ENCODE measurements around the gene BDKRB2. TPM values are rescaled to one million over a fixed set of nuclear protein-coding genes. Genes with fewer than 3 reads are reported as not detected.
A peak's percentile ranks its signal among the peaks of the same experiment; 100 is the strongest.

BDKRB2 gene
- total RNA-seq, result not detected

DNA sequence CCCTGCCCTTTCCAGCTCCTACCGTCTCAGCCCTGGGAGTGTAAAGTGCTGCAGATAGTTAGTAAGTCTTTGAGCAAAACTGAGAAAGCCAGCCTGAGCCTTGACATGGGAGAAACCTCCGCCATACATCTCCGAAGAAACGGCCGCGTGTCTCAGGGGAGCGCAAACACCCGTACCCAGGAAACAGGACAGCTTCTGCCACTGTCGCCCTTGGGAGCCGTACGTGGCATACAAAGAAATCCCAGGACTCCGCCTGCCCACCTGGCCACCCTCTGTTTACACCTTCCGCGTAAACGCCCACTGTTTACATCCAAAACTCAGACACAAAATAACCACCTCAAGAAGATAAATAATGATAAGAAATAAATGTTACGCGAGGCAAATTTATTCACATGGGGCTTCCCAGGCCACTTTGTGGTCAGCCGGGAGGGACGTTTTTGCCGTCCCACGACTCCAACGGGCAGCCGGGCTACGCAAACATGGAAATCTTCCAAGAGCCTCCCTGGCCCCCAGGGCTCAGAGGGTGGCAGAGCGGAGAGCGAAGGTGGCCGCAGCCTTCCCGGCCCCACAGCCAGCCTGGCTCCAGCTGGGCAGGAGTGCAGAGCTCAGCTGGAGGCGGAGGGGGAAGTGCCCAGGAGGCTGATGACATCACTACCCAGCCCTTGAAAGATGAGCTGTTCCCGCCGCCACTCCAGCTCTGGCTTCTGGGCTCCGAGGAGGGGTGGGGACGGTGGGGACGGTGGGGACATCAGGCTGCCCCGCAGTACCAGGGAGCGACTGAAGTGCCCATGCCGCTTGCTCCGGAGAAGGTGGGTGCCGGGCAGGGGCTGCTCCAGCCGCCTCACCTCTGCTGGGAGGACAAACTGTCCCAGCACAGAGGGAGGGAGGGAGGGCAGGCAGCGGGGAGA, at the start of gene BDKRB2:
BDKRB2 (plus strand) TSS at position 689 of the 908 bp plus-strand sequence. CDS start 32,269 bp downstream, outside the sequence.
- no peaks in the 10 kb centered on the region for H3K36me3 Mint-ChIP-seq
- H3K4me3 Mint-ChIP-seq, result no peak within 1 kb of the TSS
- CTCF ChIA-PET, result no interaction called here
- ATAC-seq (no peak), DNase-seq (no peak)
- H3K27ac Mint-ChIP-seq, result no peak within 1 kb of the TSS
- H3K27me3 Mint-ChIP-seq, result peaks cover 51% of the 10 kb centered on the region
- H3K9me3 Mint-ChIP-seq (ENCODE audit: low read depth), result no peaks in the 10 kb centered on the region
- peaks cover 2% of the 10 kb centered on the region for H3K4me1 Mint-ChIP-seq

DNA sequence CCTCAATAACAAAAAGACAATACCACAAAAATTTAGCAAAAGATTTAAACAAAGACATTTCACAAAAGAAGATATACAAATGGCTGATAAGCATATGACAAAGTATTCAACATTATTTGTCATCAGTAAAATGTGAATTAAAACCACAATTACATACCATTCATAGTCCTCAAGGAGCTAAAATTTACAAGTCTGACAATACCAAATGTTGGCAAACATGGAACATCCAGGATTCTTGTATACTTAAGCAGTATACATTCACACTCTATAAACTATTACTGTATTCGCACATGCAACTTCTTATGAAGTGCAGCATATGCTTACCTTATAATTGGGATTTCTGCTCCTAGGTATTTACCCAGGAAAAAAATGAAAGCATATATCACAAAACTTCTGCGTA, 49.7 kb upstream of the BDKRB2 start:
- H3K27ac Mint-ChIP-seq, result no peak overlapping the region
- CTCF ChIA-PET, result no interaction called here
- no peaks in the 10 kb centered on the region for H3K9me3 Mint-ChIP-seq (ENCODE audit: low read depth)
- no peak overlapping the region for H3K4me3 Mint-ChIP-seq
- ATAC-seq, result no peak
- H3K27me3 Mint-ChIP-seq, result peaks cover 5% of the 10 kb centered on the region
- H3K36me3 Mint-ChIP-seq, result no peaks in the 10 kb centered on the region
- no peaks in the 10 kb centered on the region for H3K4me1 Mint-ChIP-seq
- DNase-seq, result no peak

DNA sequence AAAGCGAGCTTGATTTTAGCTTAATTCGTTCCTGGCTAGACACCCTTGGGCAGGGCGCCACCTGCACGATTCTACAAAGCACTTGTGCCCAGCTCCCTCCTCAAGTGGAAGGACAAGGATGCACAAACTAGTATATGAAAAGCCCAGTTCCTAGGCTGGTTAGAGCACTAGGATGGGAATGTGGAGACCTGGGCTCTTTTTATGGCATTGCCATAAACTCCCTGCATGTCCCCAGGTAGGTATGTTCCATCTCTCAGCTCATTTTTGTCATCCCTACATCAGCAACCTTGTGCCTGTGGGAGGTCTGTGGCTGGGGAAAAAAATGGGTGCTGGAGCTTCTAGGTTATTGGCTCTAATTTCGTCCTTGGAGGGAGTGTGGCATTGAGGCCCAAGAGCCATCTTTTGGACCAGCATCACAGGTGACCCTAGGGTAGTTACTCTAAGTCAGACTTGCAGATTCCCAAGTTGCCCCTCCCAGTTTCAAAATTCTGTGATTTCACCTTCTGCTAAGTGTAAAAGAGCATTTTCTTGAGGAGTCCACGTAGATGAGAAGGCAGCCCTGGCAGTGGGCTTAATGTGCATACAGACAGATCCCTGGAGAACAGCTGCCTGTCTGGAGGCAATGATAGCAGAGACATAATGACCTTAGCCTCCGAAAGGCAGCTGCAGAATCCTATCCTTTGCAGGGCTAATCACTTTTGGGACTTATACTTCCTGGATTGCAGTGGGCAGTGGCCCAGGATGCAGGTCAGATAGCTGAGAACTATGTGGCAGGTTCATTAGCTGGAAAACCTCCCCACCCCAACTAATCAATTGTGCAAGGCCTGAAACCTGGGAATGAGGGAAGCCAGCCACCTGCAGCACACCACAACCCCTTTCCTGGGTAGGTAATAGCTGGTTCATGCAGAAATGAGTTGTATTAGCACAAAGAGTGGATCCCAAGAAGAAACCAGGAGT, 47.6 kb upstream of the BDKRB2 start:
- H3K9me3 Mint-ChIP-seq (ENCODE audit: low read depth), result no peaks in the 10 kb centered on the region
- no peak for ATAC-seq
- H3K4me3 Mint-ChIP-seq, result no peak overlapping the region
- H3K27me3 Mint-ChIP-seq, result peaks cover 5% of the 10 kb centered on the region
- no peaks in the 10 kb centered on the region for H3K4me1 Mint-ChIP-seq
- no peak overlapping the region for H3K27ac Mint-ChIP-seq
- peak; percentile 9 for DNase-seq
- H3K36me3 Mint-ChIP-seq, result no peaks in the 10 kb centered on the region
- CTCF ChIA-PET, result no interaction called here

- Mint-ChIP-seq H3K9me3 (ENCODE audit: low read depth) (no peaks in the 10 kb centered on the region), H3K27ac (no peak overlapping the region), H3K4me3 (no peak overlapping the region), H3K36me3 (no peaks in the 10 kb centered on the region), H3K27me3 (peaks cover 3% of the 10 kb centered on the region), H3K4me1 (no peaks in the 10 kb centered on the region)
- ATAC-seq, result no peak
- peak; percentile 30 for DNase-seq
- CTCF ChIA-PET, result interaction anchor here (1.7 kb wide), 1 partner anchor 10 kb away, joined by 5 read pairs; no protein-coding TSS in a partner anchor
Measured at GRCh38 chr14:96158735-96159134, 45.9 kb upstream of the BDKRB2 start.

GRCh38 chr14:96160076-96160912, 44.3 kb upstream of the BDKRB2 start:
- Mint-ChIP-seq H3K4me1 (no peaks in the 10 kb centered on the region), H3K9me3 (ENCODE audit: low read depth) (no peaks in the 10 kb centered on the region), H3K36me3 (no peaks in the 10 kb centered on the region), H3K4me3 (no peak overlapping the region), H3K27me3 (no peaks in the 10 kb centered on the region), H3K27ac (no peak overlapping the region)
- ATAC-seq (no peak), DNase-seq (peak; percentile 36)
- CTCF ChIA-PET, result interaction anchor here (1.7 kb wide), 1 partner anchor 8 kb away, joined by 5 read pairs; no protein-coding TSS in a partner anchor

DNA sequence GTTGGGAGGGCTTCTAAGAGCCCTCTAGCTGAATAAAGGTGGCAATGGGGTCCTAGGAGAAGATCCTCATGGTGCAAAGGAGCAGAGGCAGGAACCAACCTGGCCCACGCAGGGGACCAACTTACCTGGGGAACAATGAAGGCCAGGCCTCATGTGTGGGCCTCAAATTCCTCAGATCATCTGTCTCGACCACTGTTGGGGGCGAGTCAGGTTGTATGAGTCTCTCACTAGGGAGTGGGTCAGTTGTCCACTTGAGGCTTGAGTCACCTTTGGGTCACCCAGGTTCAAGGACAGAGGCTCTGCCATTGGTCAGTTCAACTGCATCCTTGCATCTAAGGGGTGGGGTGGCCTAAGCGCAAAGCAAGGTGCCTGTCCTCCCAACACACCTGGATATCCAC, 43.7 kb upstream of the BDKRB2 start:
- DNase-seq (peak; percentile 21), ATAC-seq (no peak)
- CTCF ChIA-PET, result no interaction called here
- no peaks in the 10 kb centered on the region for H3K9me3 Mint-ChIP-seq (ENCODE audit: low read depth)
- H3K4me1 Mint-ChIP-seq, result no peaks in the 10 kb centered on the region
- no peaks in the 10 kb centered on the region for H3K27me3 Mint-ChIP-seq
- no peaks in the 10 kb centered on the region for H3K36me3 Mint-ChIP-seq
- no peak overlapping the region for H3K4me3 Mint-ChIP-seq
- H3K27ac Mint-ChIP-seq, result no peak overlapping the region

DNA sequence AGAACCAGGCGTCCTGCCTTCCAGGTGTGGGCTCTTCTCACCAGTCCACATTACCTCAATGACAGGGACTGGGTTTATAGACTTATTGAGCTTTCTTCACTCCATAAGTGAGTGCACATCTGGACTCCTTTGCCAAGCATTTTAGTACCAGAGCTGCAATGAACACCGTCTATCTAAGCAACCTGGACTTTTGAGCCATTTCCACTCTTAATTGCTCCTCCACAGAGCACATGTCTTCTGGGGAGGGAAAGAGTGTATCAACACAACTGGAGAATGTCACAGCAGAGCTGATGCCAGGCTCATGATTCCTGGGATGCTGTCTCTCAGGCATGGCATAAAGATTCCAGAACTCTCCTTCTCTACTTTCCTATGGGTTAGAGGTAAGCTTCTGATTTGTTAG, 43.0 kb upstream of the BDKRB2 start:
- Mint-ChIP-seq H3K27me3 (no peaks in the 10 kb centered on the region), H3K36me3 (no peaks in the 10 kb centered on the region), H3K9me3 (ENCODE audit: low read depth) (no peaks in the 10 kb centered on the region), H3K4me3 (no peak overlapping the region), H3K4me1 (no peaks in the 10 kb centered on the region), H3K27ac (no peak overlapping the region)
- CTCF ChIA-PET, result no interaction called here
- ATAC-seq, result no peak
- peak; percentile 5 for DNase-seq

DNA sequence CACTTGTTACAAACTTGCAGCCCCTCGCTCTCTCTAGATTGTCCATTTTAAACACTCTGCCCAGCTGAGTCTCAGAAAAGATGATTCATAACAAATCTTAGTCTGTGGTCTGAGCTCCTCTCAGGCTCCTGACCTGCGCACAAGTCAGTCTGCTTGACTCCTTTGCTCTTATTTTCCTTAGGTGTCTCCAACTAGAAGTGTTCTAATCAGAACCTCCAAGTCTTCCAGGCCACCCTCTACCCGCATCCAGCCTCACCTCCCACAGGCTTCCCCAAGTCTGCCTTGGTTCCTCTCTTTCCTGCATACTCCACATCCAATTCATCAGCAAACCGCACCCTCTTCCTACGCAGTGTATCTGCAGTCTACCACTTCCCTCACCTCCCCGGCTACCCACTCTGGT, 42.4 kb upstream of the BDKRB2 start:
- H3K27ac Mint-ChIP-seq, result no peak overlapping the region
- H3K36me3 Mint-ChIP-seq, result no peaks in the 10 kb centered on the region
- ATAC-seq (no peak), DNase-seq (no peak)
- H3K9me3 Mint-ChIP-seq (ENCODE audit: low read depth), result no peaks in the 10 kb centered on the region
- H3K4me3 Mint-ChIP-seq, result no peak overlapping the region
- CTCF ChIA-PET, result no interaction called here
- no peaks in the 10 kb centered on the region for H3K4me1 Mint-ChIP-seq
- H3K27me3 Mint-ChIP-seq, result no peaks in the 10 kb centered on the region

DNA sequence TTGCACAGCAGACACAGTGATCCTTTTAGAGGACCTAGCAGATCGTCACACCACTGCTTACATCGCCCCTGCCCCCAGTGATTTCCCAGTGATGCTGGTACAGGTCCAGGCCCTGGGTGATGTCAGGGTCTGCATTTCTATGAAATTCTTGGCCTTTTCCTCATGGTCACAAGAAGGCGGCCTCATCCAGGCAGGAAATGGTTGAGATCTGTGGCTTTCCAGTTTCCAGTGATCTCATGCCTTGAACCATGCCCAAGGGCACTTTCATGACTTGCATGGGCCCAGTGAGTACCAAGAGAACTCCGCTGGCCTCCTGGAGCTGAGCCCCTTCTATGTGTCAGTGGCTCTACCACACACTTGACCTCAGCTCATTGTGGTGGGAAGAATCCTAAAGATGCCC, 41.9 kb upstream of the BDKRB2 start:
- no peak overlapping the region for H3K27ac Mint-ChIP-seq
- H3K36me3 Mint-ChIP-seq, result no peaks in the 10 kb centered on the region
- no peaks in the 10 kb centered on the region for H3K4me1 Mint-ChIP-seq
- ATAC-seq (no peak), DNase-seq (no peak)
- no peaks in the 10 kb centered on the region for H3K27me3 Mint-ChIP-seq
- CTCF ChIA-PET, result no interaction called here
- H3K9me3 Mint-ChIP-seq (ENCODE audit: low read depth), result no peaks in the 10 kb centered on the region
- H3K4me3 Mint-ChIP-seq, result no peak overlapping the region

DNA sequence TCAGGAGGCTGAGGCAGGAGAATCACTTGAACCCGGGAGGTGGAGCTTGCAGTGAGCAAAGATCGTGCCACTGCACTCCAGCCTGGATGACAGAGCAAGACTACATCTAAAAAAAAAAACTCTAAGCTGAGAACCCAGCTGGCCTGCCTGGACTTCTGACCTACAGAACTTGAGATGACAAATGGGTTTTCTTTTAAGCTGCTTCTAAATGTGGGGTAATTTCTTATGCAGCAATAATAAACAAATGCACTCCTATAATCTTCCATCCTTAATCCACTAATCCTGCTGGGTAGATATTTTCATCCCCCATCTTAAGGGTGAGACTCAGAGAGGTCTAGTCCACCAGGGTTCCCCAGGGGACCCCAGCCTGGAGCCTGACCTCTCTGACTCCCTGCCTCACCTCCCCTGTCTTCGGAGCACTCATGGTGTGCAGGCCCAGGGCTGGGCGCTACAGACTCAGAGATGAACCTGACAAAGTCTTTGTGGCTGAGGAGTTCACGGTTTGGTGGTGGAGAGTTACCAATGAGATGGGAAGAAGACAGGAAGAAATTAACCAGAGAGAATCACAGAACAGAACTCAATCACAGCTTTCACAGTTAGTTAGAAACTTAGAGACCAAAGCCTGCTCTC, 39.7 kb upstream of the BDKRB2 start:
- no peak for ATAC-seq
- Mint-ChIP-seq H3K36me3 (no peaks in the 10 kb centered on the region), H3K4me1 (no peaks in the 10 kb centered on the region), H3K9me3 (ENCODE audit: low read depth) (no peaks in the 10 kb centered on the region), H3K4me3 (no peak overlapping the region), H3K27me3 (no peaks in the 10 kb centered on the region), H3K27ac (no peak overlapping the region)
- CTCF ChIA-PET, result no interaction called here
- peak; percentile 11 for DNase-seq

GRCh38 chr14:96165493-96166436, 38.9 kb upstream of the BDKRB2 start:
- DNase-seq (peak; percentile 22), ATAC-seq (no peak)
- Mint-ChIP-seq H3K4me3 (no peak overlapping the region), H3K9me3 (ENCODE audit: low read depth) (no peaks in the 10 kb centered on the region), H3K27me3 (no peaks in the 10 kb centered on the region), H3K4me1 (no peaks in the 10 kb centered on the region), H3K27ac (no peak overlapping the region), H3K36me3 (no peaks in the 10 kb centered on the region)
- CTCF ChIA-PET, result no interaction called here

Data from activated CD8-positive, alpha-beta memory T cell treated with anti-CD3 and anti-CD28 coated beads, Interleukin-2, amount 10 ng/mL, durations not matched to agents 7 days and 5 days (primary cell).